Liver (tissue), 9 donors: ENCODE measurements around the gene STK17A. TPM values are rescaled to one million over a fixed set of nuclear protein-coding genes. Genes with fewer than 3 reads are reported as not detected.

Experiments used
- DNase-seq: peaks from one replicate; pipeline ENCODE4 v3.0.0-alpha.2; 2017; ENCODE audit warnings: low spot score
- H3K27ac ChIP-seq, 2 donors: one replicate each; pipeline ENCODE4 v1.7.0; 2013; ENCODE audit warnings: inconsistent platforms in 2 of 2, low read length in 2 of 2, control low read depth in 1 of 2, low read depth in 1 of 2, mild to moderate bottlenecking in 1 of 2
- H3K27me3 ChIP-seq, 4 donors: one replicate each; pipeline versions ENCODE4 v1.6.1 to v1.7.0; 2013; ENCODE audit warnings: low read length in 3 of 4, inconsistent platforms in 1 of 4, mild to moderate bottlenecking in 1 of 4, moderate library complexity in 1 of 4; ENCODE audit not compliant: control insufficient read depth in 4 of 4, insufficient read depth in 4 of 4
- H3K36me3 ChIP-seq, 4 donors: one replicate each; pipeline versions ENCODE4 v1.6.1 to v1.7.0; 2013; ENCODE audit warnings: low read length in 3 of 4, mild to moderate bottlenecking in 3 of 4, low read depth in 1 of 4, moderate library complexity in 1 of 4; ENCODE audit not compliant: control insufficient read depth in 4 of 4, insufficient read depth in 3 of 4
- H3K4me1 ChIP-seq, 4 donors: one replicate each; pipeline versions ENCODE4 v1.6.1 to v1.7.0; 2013; ENCODE audit warnings: low read length in 3 of 4, mild to moderate bottlenecking in 3 of 4, moderate library complexity in 1 of 4; ENCODE audit not compliant: control insufficient read depth in 4 of 4, insufficient read depth in 4 of 4
- H3K4me3 ChIP-seq, 3 donors: one replicate each; pipeline versions ENCODE4 v1.6.1 to v1.7.0; 2013; ENCODE audit warnings: low read length in 3 of 3, control low read depth in 1 of 3, low read depth in 1 of 3, mild to moderate bottlenecking in 1 of 3
- H3K9ac ChIP-seq, 2 donors: one replicate each; pipeline ENCODE4 v1.7.0; 2013; ENCODE audit warnings: low read length in 2 of 2, mild to moderate bottlenecking in 2 of 2, moderate library complexity in 2 of 2, control low read depth in 1 of 2, low read depth in 1 of 2
- H3K9me3 ChIP-seq, 4 donors: one replicate each; pipeline versions ENCODE4 v1.6.1 to v1.7.0; 2013; ENCODE audit warnings: low read length in 3 of 4; ENCODE audit not compliant: control insufficient read depth in 4 of 4
- FOXA1 ChIP-seq: IDR thresholded peaks from 2 replicates; pipeline ENCODE4 v1.6.1; 2016; ENCODE audit warnings: antibody characterized with exemption
- FOXA2 ChIP-seq: IDR thresholded peaks from 2 replicates; pipeline ENCODE4 v1.6.1; 2016; ENCODE audit warnings: antibody characterized with exemption
- HNF4A ChIP-seq, 2 donors: conservative IDR thresholded peaks; 2 replicates each; pipeline ENCODE4 v1.6.1; 2016; ENCODE audit warnings: antibody characterized with exemption in 2 of 2, mild to moderate bottlenecking in 2 of 2
- JUND ChIP-seq, 2 donors: IDR thresholded peaks; 2 replicates each; pipeline ENCODE4 v1.6.1; 2016; ENCODE audit warnings: antibody characterized with exemption in 2 of 2
- NR2F2 ChIP-seq: IDR thresholded peaks from 2 replicates; pipeline ENCODE4 v1.6.1; 2016; ENCODE audit warnings: antibody characterized with exemption
- RAD21 ChIP-seq, 2 donors: IDR thresholded peaks; 2 replicates each; pipeline ENCODE4 v1.6.1; 2016; ENCODE audit warnings: antibody characterized with exemption in 2 of 2, mild to moderate bottlenecking in 2 of 2
- RXRA ChIP-seq, 2 donors: IDR thresholded peaks; 2 replicates each; pipeline ENCODE4 v1.6.1; 2017 to 2018; ENCODE audit warnings: antibody characterized with exemption in 2 of 2, mild to moderate bottlenecking in 1 of 2
- TAF1 ChIP-seq: conservative IDR thresholded peaks from 2 replicates; pipeline ENCODE4 v1.6.1; 2016; ENCODE audit warnings: antibody characterized with exemption, mild to moderate bottlenecking
- WGBS: extraction: QIAGEN DNeasy Blood & Tissue Kit; methylation state at CpG from one replicate; pipeline ENCODE4 v1.1.7; 2013; 5-methylcytosine and 5-hydroxymethylcytosine counted together
- polyA plus RNA-seq, 2 donors: library from polyadenylated mRNA; stranded (reverse) in 1 of 2; unstranded in 1 of 2; fragments of 200-250 nt in 1 of 2; fragments of >200 nt in 1 of 2; fragmentation: Nextera tagmentation in 1 of 2; extraction: Ambion mirVana in 1 of 2; gene quantifications; one replicate each; pipeline versions ENCODE4 v1.2.1 to v1.2.3, GENCODE V29; 2013 to 2015
- total RNA-seq, 2 donors: library from RNA; depleted of rRNA; stranded (reverse); fragments of >200 nt; gene quantifications; one replicate each; pipeline ENCODE4 v1.2.3, GENCODE V29; 2014
- TF ChIP-seq, protein P1 (sequence below): fragments of 150-350 bp; IDR thresholded peaks from 2 replicates; pipeline ENCODE4 v1.5.1; 2017; ENCODE audit warnings: improper control_type of control experiment, low read depth, low read length; ENCODE audit not compliant: missing input control
- TF ChIP-seq, protein P2 (sequence below): IDR thresholded peaks from 2 replicates; pipeline ENCODE4 v1.6.1; 2016; ENCODE audit warnings: antibody characterized with exemption
- donor health status: healthy.
- donor health status: healthy.
- donor health status: healthy.
- donor health status: healthy.
- donor health status: healthy.

Gene STK17A
- total and polyA plus RNA-seq, 4 donors, result 3.0 to 18.2 (median 7.2) TPM

DNA sequence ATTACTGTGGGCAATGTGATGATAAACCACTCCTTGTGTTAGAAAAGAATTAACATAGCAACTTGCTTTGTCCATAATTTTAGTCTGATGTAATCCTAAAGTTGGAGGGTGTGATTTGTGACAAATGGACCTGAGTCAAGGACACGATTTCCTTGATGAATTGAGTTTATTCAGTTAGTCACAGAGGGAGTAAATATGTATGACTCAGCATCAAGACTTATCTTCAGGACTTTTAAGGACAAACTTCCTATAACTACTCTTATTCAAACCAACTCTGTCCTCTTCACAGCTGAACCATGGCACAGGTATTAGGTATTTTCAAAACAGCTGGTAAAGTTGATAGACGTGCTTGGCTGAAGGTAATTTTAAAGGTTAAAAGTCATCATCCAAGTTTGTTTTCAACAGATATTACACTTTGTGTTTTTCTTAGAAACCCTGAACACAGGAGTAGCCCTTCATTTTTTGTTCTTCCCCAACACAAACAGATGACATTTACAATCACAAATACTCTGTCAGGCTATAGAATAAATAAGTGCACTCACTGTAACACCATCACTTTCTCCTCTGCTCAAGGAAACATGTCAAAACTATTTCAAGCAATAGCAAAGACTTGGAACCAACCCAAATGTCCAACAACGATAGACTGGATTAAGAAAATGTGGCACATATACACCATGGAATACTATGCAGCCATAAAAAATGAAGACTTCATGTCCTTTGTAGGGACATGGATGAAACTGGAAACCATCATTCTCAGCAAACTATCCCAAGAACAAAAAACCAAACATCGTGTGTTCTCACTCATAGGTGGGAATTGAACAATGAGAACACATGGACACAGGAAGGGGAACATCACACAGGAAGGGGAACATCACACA is 91.9 kb downstream of the STK17A start:
- Histone ChIP-seq H3K27ac (no peak overlapping the region), H3K4me3 (no peak overlapping the region), H3K27me3 (no peaks in the 10 kb centered on the region), H3K4me1 (peaks cover 0 to 4% (median 0%) of the 10 kb centered on the region in 4 donors), H3K36me3 (no peaks in the 10 kb centered on the region), H3K9ac (no peak overlapping the region), H3K9me3 (no peaks in the 10 kb centered on the region)
- TF ChIP-seq TAF1, result no peak
- no peak for TF ChIP-seq NR2F2
- TF ChIP-seq, protein P1, sequence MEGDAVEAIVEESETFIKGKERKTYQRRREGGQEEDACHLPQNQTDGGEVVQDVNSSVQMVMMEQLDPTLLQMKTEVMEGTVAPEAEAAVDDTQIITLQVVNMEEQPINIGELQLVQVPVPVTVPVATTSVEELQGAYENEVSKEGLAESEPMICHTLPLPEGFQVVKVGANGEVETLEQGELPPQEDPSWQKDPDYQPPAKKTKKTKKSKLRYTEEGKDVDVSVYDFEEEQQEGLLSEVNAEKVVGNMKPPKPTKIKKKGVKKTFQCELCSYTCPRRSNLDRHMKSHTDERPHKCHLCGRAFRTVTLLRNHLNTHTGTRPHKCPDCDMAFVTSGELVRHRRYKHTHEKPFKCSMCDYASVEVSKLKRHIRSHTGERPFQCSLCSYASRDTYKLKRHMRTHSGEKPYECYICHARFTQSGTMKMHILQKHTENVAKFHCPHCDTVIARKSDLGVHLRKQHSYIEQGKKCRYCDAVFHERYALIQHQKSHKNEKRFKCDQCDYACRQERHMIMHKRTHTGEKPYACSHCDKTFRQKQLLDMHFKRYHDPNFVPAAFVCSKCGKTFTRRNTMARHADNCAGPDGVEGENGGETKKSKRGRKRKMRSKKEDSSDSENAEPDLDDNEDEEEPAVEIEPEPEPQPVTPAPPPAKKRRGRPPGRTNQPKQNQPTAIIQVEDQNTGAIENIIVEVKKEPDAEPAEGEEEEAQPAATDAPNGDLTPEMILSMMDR, result no peak
- TF ChIP-seq RXRA (IDR thresholded peaks at IDR 0.05), result peak in 1 of 2 donors; percentile 20
- no peak for TF ChIP-seq FOXA2
- peak in 1 of 2 donors; percentile 33 for TF ChIP-seq HNF4A (conservative IDR thresholded peaks at IDR 0.05)
- TF ChIP-seq, protein P2, sequence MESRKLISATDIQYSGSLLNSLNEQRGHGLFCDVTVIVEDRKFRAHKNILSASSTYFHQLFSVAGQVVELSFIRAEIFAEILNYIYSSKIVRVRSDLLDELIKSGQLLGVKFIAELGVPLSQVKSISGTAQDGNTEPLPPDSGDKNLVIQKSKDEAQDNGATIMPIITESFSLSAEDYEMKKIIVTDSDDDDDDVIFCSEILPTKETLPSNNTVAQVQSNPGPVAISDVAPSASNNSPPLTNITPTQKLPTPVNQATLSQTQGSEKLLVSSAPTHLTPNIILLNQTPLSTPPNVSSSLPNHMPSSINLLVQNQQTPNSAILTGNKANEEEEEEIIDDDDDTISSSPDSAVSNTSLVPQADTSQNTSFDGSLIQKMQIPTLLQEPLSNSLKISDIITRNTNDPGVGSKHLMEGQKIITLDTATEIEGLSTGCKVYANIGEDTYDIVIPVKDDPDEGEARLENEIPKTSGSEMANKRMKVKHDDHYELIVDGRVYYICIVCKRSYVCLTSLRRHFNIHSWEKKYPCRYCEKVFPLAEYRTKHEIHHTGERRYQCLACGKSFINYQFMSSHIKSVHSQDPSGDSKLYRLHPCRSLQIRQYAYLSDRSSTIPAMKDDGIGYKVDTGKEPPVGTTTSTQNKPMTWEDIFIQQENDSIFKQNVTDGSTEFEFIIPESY, result no peak
- TF ChIP-seq FOXA1, result no peak
- peak in 1 of 2 donors; percentile 51 for TF ChIP-seq JUND (IDR thresholded peaks at IDR 0.05)
- no peak for TF ChIP-seq RAD21 (IDR thresholded peaks at IDR 0.05)
- WGBS, result 60% methylated on average over 4 of the region's 4 CpGs
- no peak for DNase-seq

Other genes starting within 250 kb of the STK17A start
- gene COA1, start 146.4 kb downstream of the STK17A start, total RNA-seq, result 10 to 100 TPM; 33.5 to 37.8 TPM
- gene COA1, start 146.4 kb downstream of the STK17A start, polyA plus RNA-seq, result 10 to 100 TPM; 16.6 to 25.3 TPM
- 10 to 100 TPM in 1 of 2 donors, 1 to 10 TPM in 1; 5.1 to 23.5 TPM for gene BLVRA, start 175.6 kb downstream of the STK17A start, total RNA-seq
- gene BLVRA, start 175.6 kb downstream of the STK17A start, polyA plus RNA-seq, result 1 to 10 TPM; 6.1 to 7.4 TPM